Fibroblast of skin of left quadriceps (primary cell): ENCODE results near the gene CIROP.

Experiments
- DNase-seq, 2 experiments: peaks; one replicate each; pipeline ENCODE4 v3.0.0-alpha.2; 2013; ENCODE audit warnings: low read depth in 2 of 2

Gene CIROP

DNA sequence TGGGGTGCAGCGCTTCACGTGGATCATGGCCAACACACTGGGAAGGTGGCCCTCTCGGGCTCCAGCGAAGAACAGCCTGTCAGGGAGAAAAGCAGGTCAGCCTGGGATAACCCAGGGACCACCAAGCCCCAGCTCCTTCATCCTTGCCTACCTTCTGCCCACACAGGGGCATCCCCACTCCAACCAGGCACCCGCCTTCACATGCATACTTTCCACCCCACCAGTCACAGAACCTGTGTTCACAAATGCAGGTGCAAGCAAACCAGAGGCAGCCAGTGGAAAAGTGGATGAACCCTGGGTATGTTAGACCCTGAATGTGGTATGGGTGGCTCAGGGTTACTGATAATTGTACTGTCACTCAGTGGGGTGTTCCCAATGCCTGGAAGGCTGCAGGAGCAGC, 26.7 kb upstream of the CIROP start:
- no peak for DNase-seq

GRCh38 chr14:23130871-23131270, 26.1 kb upstream of the CIROP start:
- no peak for DNase-seq

DNA sequence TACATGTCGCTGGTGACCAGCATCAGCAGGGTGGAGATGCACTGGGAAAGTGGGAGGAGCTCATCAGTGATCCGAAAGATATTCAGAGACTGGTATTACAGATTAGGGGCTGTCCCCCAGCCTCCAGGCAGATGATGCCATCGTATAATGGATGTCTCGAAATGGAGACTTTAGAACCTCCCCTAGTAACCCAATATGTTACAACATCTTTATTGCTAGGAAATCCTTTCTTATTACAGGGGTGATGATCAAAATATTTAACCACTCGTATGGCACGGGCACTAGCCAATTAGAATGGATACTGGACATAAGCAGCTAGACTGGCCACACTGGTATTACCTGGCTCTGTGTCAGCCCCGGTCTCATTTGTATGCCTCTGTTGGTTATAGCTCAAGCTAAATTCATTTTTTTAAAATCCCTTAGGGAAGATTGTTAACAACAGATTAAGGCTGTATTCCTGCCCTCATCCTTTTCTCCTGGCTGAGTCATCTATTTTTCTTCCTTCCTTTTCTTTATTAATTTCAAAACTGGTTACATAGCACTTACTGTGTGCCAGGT, 25.0 kb upstream of the CIROP start:
- no peak for DNase-seq

DNA sequence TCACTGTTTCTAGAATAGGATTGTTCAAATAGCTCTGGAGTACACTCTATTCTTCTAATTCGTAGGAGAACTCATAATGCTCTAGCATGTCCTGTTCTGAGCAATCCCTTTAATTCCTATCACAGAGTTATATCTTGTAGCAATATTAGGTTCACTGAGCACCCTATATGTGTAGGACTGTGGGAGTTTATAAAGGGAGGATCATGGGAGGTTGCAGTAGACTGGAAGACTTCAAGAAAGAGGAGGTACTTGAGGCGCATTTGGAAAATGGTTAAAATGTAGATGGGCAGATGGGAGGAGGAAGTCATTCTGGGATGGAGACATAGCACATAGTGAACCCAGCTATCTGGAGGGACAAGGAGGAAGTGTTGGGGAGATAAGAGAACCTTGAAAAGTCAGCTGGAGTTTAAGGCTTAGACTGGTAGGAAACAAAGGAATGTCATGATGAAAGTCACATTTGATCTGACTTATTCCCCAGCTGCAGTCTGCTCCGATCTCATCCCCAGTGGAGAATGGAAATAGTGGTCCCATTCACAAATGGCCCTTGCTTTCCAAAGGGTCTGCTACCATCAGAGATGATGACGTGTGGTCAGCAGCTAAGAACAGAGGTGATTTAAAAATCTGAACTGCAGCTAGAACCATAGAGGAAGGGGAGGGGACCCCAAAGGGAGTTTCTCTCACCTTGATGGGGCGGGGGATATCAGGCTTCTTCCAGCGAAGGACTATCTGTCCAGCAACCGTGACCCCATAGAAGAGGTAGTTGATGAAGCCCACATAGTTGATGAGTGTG, 24.4 kb upstream of the CIROP start:
- DNase-seq: no peak

DNA sequence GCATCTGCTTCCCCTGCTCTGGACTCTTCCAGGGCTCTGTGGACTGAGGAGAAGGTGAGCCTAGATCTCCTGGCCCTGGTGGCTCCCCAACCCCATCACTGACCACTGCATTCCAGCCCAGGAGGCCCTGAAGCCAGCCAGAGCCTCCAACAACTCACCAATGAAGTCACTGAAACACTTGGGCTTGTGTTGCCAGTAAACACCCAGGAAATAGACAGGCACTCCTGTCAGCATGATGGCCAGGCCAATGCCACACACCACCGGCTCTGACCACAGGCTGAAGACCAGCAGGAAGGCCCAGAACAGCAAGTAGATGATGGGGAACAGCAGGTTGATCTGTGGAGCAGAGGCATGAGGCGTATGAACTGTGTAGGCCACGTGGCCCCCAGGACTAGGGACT, 23.1 kb upstream of the CIROP start:
- DNase-seq: no peak

GRCh38 chr14:23126548-23127278, 21.9 kb upstream of the CIROP start:
- no peak for DNase-seq

DNA sequence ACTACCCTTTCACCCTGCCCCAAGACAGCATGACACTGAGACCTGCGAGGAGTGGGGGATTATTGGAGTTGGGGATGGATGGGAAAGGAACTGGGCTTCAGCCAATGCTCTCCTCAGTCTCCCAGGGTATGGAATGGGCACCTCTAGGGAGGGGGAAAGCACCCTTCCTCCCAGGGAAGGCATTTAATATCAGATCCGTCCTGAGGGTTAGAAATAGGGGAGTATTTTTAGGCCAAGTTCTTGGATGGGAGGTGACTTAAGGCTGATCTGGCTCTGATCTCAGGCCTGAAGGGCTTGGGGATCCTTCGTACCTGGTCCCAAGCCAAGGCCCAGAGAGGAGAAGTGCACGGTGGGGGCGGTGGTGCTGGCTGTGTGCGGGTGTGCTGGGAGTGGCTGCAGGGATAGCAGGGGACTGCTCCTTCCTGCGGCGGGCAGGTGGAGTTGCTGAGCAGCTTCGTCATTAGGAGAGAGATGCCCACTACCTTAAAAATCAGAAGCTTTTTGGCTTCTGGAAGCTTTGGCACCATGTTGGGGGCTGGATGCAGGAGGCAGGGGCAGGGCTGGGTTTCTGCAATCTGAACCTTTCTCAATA, 21.2 kb upstream of the CIROP start:
- DNase-seq: no peak

GRCh38 chr14:23125011-23125410, 20.2 kb upstream of the CIROP start:
- DNase-seq: no peak

DNA sequence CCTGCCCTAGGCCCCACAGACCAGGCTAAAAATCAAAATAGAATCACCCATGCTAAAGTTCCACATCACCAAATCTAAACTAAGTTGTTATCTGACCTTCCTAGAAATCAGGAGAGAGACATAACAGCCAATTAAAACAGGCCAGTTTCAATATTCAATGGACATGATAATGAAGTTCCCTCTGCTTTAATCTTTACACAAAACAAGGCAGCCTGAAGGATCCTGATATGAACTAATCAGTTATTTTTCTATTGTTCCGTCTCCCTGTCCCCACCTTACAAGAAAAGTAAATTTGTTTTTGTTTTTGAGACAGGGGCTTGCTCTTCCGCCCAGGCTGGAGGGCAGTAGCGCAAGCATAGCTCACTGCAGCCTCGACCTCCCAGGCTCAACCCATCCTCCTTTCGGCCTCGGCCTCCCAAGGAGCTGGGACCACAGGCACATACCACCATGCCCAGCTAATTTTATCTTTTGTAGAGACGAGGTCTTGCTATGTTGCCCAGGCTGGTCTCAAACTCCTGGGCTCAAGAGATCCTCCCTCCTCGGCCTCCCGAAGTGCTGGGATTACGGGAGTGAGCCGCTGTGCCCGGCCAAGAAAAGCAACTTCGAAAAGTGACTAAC, 19.7 kb upstream of the CIROP start:
- no peak for DNase-seq

- no peak for DNase-seq
Measured at GRCh38 chr14:23123419-23123818, 18.6 kb upstream of the CIROP start.

GRCh38 chr14:23122086-23122485, 17.3 kb upstream of the CIROP start:
- DNase-seq: no peak

- DNase-seq: no peak
Measured at GRCh38 chr14:23121361-23121771, 16.6 kb upstream of the CIROP start.

DNA sequence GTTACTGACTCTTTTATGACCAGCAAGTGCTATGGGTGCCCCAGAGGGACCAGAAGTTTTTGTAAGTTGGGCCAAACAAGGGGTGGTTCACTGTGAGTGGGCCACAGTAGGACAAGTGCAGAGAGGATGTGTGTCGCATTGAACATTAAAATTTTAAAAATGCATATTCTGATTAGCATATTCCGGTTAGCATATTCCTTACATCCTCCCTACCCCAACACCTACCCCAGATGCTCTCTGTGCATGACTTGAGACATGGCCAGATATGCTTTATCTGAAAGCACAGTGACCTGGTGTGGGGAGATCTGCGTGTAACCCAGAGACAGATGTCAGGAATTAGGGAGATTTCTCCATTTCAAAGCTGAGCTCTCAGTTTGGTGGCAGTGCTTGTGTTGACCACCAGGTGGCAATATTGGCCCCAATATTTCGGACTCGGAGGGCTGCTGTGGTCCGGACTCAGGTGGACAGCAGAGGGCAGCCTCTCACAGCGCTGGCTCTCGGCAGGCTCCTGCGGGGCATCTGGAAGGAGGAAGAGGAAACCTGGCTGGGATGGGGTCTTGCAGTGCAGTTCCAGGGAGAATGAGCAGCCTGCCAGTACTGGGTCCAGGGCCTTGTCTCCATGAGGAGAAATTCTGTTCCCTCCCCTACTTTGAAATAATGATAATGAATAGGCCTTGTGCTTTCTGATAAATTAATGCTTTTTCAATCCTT, 15.9 kb upstream of the CIROP start:
- DNase-seq: peak; percentile 65 to 67

- no peak for DNase-seq
Measured at GRCh38 chr14:23119363-23120327, 14.9 kb upstream of the CIROP start.

GRCh38 chr14:23118506-23119362, 13.9 kb upstream of the CIROP start, which contains the start of gene CEBPE:
Gene CEBPE, minus strand, starts transcription at chr14:23119255. Its CDS starts 164 bp downstream, at chr14:23119091.
- DNase-seq: no peak

DNA sequence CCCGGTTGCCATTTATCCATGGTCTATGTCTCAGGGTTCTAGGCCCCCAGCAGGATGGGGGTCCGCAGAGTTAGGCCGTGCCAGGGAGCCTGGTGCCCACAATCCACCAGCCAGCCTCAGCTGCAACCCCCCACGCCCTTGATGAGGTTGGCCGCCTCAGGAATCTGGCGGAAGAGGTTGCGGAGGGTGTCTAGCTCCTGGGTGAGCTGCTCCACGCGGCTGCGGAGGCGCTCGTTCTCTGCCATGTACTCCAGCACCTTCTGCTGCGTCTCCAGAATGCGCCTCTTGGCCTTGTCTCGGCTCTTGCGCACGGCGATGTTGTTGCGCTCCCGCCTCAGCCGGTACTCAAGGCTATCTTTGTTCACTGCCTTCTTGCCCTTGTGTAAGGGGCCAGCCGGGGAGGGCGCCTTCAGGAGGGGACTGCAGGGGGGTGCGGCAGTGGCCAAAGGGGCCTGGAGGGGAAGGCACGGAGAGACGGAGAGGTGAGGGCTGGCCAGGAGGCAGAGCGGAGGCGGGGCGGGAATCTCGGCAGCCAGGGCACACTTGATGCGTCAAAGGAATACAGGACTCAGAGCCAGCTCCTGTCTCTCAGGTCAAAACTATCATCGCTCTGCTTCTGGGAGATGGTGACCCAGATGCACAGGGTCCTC, 12.7 kb upstream of the CIROP start:
- DNase-seq: no peak

DNA sequence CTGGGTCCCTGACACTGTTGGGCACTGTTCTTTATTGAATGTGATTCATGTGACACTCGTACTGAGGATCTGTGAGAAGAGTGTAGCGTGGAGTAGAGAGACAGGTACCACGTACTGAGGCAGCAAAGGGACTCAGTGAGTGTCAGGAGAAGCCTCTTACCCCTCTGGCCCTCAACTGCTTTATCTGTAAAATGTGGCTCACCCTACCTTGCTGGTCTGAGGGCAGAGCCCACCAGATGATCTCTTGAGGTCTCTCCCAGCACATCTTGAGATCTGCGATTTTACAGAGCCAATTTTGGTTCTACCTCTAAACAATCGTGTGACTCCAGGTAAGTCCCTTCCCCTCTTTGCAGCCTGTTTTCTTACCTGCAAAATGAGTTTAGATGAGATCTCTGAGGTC, 11.1 kb upstream of the CIROP start:
- no peak for DNase-seq

GRCh38 chr14:23115039-23115731, 10.4 kb upstream of the CIROP start:
- peak; percentile 79 to 80 for DNase-seq
